Smooth muscle cell (in vitro differentiated cells): ENCODE measurements around the gene ECSIT. TPM values are rescaled to one million over a fixed set of nuclear protein-coding genes. Genes with fewer than 3 reads are reported as not detected.
"Not testable (repeated sequence)": the region's sequence is repeated elsewhere in the genome, so short reads cannot be mapped to it uniquely, and the experiment has no call there.

ENCODE experiments used
- DNase-seq: peaks from one replicate; lab custom pipeline; 2025; ENCODE audit not compliant: unreplicated experiment; lab: John Stamatoyannopoulos, UW
- H2AFZ ChIP-seq: fragments of 200-600 bp; sonication (generic); 2 replicates; pipeline ENCODE4 v1.6.0; 2016; ENCODE audit warnings: antibody characterized with exemption, low read depth, mild to moderate bottlenecking
- H3F3A ChIP-seq: fragments of 200-600 bp; sonication (generic); 2 replicates; pipeline ENCODE4 v1.6.0; 2017; ENCODE audit warnings: antibody characterized with exemption, low read depth
- H3K27ac ChIP-seq: fragments of 200-600 bp; sonication (generic); 2 replicates; pipeline ENCODE4 v1.5.1; 2016; ENCODE audit warnings: low read depth, mild to moderate bottlenecking
- H3K27me3 ChIP-seq: fragments of 200-600 bp; sonication (generic); 2 replicates; pipeline ENCODE4 v1.6.1; 2016; ENCODE audit warnings: low read depth, mild to moderate bottlenecking
- H3K36me3 ChIP-seq: fragments of 200-600 bp; sonication (generic); 2 replicates; pipeline ENCODE4 v1.5.1; 2016; ENCODE audit warnings: low read depth
- H3K4me1 ChIP-seq: fragments of 200-600 bp; sonication (generic); 2 replicates; pipeline ENCODE4 v1.5.1; 2016; ENCODE audit warnings: low read depth
- H3K4me2 ChIP-seq: fragments of 200-600 bp; sonication (generic); 2 replicates; pipeline ENCODE4 v1.6.0; 2016; ENCODE audit warnings: mild to moderate bottlenecking
- H3K4me3 ChIP-seq: fragments of 200-600 bp; sonication (generic); 2 replicates; pipeline ENCODE4 v1.5.1; 2016; ENCODE audit warnings: mild to moderate bottlenecking
- H3K79me2 ChIP-seq: fragments of 200-600 bp; sonication (generic); 2 replicates; pipeline ENCODE4 v1.6.0; 2016; ENCODE audit warnings: low read depth, mild to moderate bottlenecking
- H3K9ac ChIP-seq: fragments of 200-600 bp; sonication (generic); 2 replicates; pipeline ENCODE4 v1.6.0; 2016; ENCODE audit warnings: low read depth
- H3K9me3 ChIP-seq: fragments of 200-600 bp; sonication (generic); replicated peaks from 2 replicates; pipeline ENCODE4 v1.5.1; 2016; ENCODE audit warnings: low read depth
- H4K20me1 ChIP-seq: fragments of 200-600 bp; sonication (generic); 2 replicates; pipeline ENCODE4 v1.6.0; 2016; ENCODE audit warnings: low read depth
- WGBS: methylation state at CpG from one replicate; pipeline ENCODE4 v1.1.7; 2016; ENCODE audit warnings: low lambda C conversion rate; 5-methylcytosine and 5-hydroxymethylcytosine counted together
- polyA plus RNA-seq: library from polyadenylated mRNA; unstranded; fragments of >200 nt; fragmentation: Nextera tagmentation; extraction: Ambion mirVana; gene quantifications from 2 replicates; pipeline ENCODE4 v1.2.1, GENCODE V29; 2016
- total RNA-seq: library from RNA; depleted of rRNA; stranded (reverse); fragments of >200 nt; gene quantifications from 2 replicates; pipeline ENCODE4 v1.2.3, GENCODE V29; 2014
- TF ChIP-seq, protein P1 (sequence below): fragments of 200-600 bp; sonication (generic); IDR thresholded peaks from 2 replicates; pipeline ENCODE4 v1.5.1; 2017; ENCODE audit warnings: borderline replicate concordance, mild to moderate bottlenecking, antibody characterized with exemption; ENCODE audit not compliant: insufficient read depth, poor library complexity, severe bottlenecking

Gene ECSIT
- total and polyA plus RNA-seq, 2 experiments from 2014 or later: 21.1 to 32.1 TPM

GRCh38 chr19:11461453-11461852, 67.5 kb downstream of the ECSIT start:
- H3K4me3 ChIP-seq: no peak overlapping the region
- no peak overlapping the region for H3K4me2 ChIP-seq
- DNase-seq: no peak
- H4K20me1 ChIP-seq: no peaks in the 10 kb centered on the region
- WGBS: 75% methylated on average over 1 of the region's 2 CpGs
- H3K9me3 ChIP-seq: no peaks in the 10 kb centered on the region
- H3K79me2 ChIP-seq: no peaks in the 10 kb centered on the region
- no peaks in the 10 kb centered on the region for H3K36me3 ChIP-seq
- H3K27me3 ChIP-seq: no peaks in the 10 kb centered on the region
- TF ChIP-seq, protein P1, sequence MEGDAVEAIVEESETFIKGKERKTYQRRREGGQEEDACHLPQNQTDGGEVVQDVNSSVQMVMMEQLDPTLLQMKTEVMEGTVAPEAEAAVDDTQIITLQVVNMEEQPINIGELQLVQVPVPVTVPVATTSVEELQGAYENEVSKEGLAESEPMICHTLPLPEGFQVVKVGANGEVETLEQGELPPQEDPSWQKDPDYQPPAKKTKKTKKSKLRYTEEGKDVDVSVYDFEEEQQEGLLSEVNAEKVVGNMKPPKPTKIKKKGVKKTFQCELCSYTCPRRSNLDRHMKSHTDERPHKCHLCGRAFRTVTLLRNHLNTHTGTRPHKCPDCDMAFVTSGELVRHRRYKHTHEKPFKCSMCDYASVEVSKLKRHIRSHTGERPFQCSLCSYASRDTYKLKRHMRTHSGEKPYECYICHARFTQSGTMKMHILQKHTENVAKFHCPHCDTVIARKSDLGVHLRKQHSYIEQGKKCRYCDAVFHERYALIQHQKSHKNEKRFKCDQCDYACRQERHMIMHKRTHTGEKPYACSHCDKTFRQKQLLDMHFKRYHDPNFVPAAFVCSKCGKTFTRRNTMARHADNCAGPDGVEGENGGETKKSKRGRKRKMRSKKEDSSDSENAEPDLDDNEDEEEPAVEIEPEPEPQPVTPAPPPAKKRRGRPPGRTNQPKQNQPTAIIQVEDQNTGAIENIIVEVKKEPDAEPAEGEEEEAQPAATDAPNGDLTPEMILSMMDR: no peak
- H3K27ac ChIP-seq: no peak overlapping the region
- no peak overlapping the region for H3K9ac ChIP-seq
- no peaks in the 10 kb centered on the region for H3K4me1 ChIP-seq
- H3F3A ChIP-seq: no peaks in the 10 kb centered on the region
- H2AFZ ChIP-seq: no peak overlapping the region

DNA sequence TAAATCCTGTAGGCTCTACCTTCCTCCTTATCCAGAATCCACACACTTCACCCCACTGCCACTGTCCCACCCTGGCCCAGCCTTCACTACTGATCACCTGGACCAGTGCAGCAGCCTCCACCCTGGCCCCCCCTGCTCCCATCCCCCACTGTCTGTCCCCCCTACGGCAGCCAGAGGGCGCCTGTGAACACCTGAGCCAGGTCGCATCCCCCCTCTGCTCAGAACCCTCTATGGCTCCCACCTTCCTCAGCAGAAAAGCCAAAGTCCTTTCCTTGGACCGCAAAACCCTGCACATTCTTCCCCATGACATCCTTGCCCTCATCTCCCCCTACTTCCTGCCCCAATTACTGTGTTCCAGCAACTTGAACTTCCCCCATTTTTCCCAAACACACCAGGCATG, 68.7 kb downstream of the ECSIT start:
- no peak overlapping the region for H2AFZ ChIP-seq
- 100% methylated on average over 1 of the region's 4 CpGs for WGBS
- H3K9ac ChIP-seq: no peak overlapping the region
- H3K4me1 ChIP-seq: no peaks in the 10 kb centered on the region
- H3K27me3 ChIP-seq: no peaks in the 10 kb centered on the region
- TF ChIP-seq, protein P1: peak; percentile 23
- H3K79me2 ChIP-seq: no peaks in the 10 kb centered on the region
- no peak overlapping the region for H3K4me3 ChIP-seq
- no peak for DNase-seq
- H3K27ac ChIP-seq: no peak overlapping the region
- H4K20me1 ChIP-seq: no peaks in the 10 kb centered on the region
- H3K9me3 ChIP-seq: no peaks in the 10 kb centered on the region
- no peak overlapping the region for H3K4me2 ChIP-seq
- no peaks in the 10 kb centered on the region for H3K36me3 ChIP-seq
- H3F3A ChIP-seq: no peaks in the 10 kb centered on the region

- not testable (repeated sequence) for H3F3A ChIP-seq, H3K4me1 ChIP-seq, H3K27me3 ChIP-seq, H3K9ac ChIP-seq, H3K79me2 ChIP-seq, H3K4me3 ChIP-seq, H4K20me1 ChIP-seq, H2AFZ ChIP-seq, H3K27ac ChIP-seq, H3K36me3 ChIP-seq, H3K4me2 ChIP-seq, H3K9me3 ChIP-seq, DNase-seq
- 90% methylated on average over 11 of the region's 11 CpGs for WGBS
These were observed 70.0 kb downstream of the ECSIT start for GRCh38 chr19:11458912-11459311.

GRCh38 chr19:11458236-11458900, 70.6 kb downstream of the ECSIT start:
- TF ChIP-seq, protein P1: no peak
- H3K9ac ChIP-seq: no peak overlapping the region
- no peaks in the 10 kb centered on the region for H3K27me3 ChIP-seq
- no peak overlapping the region for H3K27ac ChIP-seq
- H3K4me1 ChIP-seq: no peaks in the 10 kb centered on the region
- 92% methylated on average over 19 of the region's 19 CpGs for WGBS
- no peak overlapping the region for H3K4me2 ChIP-seq
- H3K36me3 ChIP-seq: no peaks in the 10 kb centered on the region
- H3K79me2 ChIP-seq: no peaks in the 10 kb centered on the region
- no peaks in the 10 kb centered on the region for H3F3A ChIP-seq
- no peak overlapping the region for H2AFZ ChIP-seq
- DNase-seq: no peak
- H3K9me3 ChIP-seq: no peaks in the 10 kb centered on the region
- no peak overlapping the region for H3K4me3 ChIP-seq
- no peaks in the 10 kb centered on the region for H4K20me1 ChIP-seq
